Keratinocyte (primary cell): ENCODE data around the gene GPC5.
"Not testable (repeated sequence)": the region's sequence is repeated elsewhere in the genome, so short reads cannot be mapped to it uniquely, and the experiment has no call there.

Experiments
- EZH2 ChIP-seq: IDR thresholded peaks from one replicate; pipeline ENCODE4 v1.6.1; 2012; ENCODE audit warnings: inconsistent platforms, mild to moderate bottlenecking, low read length, moderate library complexity
- TF ChIP-seq, protein P1 (sequence below), 3 experiments: IDR thresholded peaks in 1 of 3; conservative IDR thresholded peaks in 1 of 3; optimal IDR thresholded peaks in 1 of 3; 2 replicates in 2 of 3; 3 replicates in 1 of 3; pipeline versions ENCODE3 to v1.5.1; 2011; ENCODE audit warnings: low read length in 3 of 3, mild to moderate bottlenecking in 3 of 3, moderate library complexity in 2 of 3, control low read depth in 1 of 3, inconsistent platforms in 1 of 3; ENCODE audit not compliant: insufficient read depth in 2 of 3; ENCODE audit errors: extremely low read depth in 1 of 3

DNA sequence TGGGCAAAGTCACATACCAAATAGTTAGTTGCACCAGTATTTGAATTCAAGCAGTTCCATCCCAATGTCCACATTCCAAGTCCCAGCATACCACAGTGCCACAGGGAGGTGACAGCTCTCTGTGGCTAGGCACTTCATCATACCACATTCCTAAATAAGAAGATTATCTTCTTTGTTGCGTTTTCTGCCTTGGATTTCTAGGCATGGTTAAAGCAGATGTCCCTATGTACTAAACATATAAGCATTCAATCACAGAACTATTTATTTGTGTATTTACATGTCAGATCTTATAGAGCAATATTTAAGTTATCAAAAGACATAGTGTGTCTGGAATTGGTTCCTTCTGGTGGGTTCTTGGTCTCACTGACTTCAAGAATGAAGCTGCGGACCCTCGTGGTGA, 403.4 kb downstream of the GPC5 start:
- TF ChIP-seq EZH2: not testable (repeated sequence)
- TF ChIP-seq, protein P1, sequence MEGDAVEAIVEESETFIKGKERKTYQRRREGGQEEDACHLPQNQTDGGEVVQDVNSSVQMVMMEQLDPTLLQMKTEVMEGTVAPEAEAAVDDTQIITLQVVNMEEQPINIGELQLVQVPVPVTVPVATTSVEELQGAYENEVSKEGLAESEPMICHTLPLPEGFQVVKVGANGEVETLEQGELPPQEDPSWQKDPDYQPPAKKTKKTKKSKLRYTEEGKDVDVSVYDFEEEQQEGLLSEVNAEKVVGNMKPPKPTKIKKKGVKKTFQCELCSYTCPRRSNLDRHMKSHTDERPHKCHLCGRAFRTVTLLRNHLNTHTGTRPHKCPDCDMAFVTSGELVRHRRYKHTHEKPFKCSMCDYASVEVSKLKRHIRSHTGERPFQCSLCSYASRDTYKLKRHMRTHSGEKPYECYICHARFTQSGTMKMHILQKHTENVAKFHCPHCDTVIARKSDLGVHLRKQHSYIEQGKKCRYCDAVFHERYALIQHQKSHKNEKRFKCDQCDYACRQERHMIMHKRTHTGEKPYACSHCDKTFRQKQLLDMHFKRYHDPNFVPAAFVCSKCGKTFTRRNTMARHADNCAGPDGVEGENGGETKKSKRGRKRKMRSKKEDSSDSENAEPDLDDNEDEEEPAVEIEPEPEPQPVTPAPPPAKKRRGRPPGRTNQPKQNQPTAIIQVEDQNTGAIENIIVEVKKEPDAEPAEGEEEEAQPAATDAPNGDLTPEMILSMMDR (optimal IDR thresholded peaks at IDR 0.05 in 1 of 3, IDR thresholded peaks at IDR 0.05 in 1 of 3, conservative IDR thresholded peaks at IDR 0.05 in 1 of 3; ENCODE audit: extremely low read depth in 1 of 3, insufficient read depth in 2 of 3, low read length in 3 of 3): not testable (repeated sequence)
